ENCODE results near the gene LACTBL1.
"Not testable (repeated sequence)": the region's sequence is repeated elsewhere in the genome, so short reads cannot be mapped to it uniquely, and the experiment has no call there.

Gene LACTBL1

GRCh38 chr1:22967833-22968232, 4.8 kb downstream of the LACTBL1 start:
- H3K9me3 Mint-ChIP-seq = peaks cover 6% of the 10 kb centered on the region
- peaks cover 46% of the 10 kb centered on the region for H3K27me3 Mint-ChIP-seq
- DNase-seq (no peak), ATAC-seq (no peak)
- no peak overlapping the region for H3K27ac Mint-ChIP-seq
- H3K4me1 Mint-ChIP-seq = no peaks in the 10 kb centered on the region
- H3K4me3 Mint-ChIP-seq = no peak overlapping the region
- H3K36me3 Mint-ChIP-seq (ENCODE audit: low read depth) = no peaks in the 10 kb centered on the region

GRCh38 chr1:22966309-22966708, 6.4 kb downstream of the LACTBL1 start:
- ATAC-seq = no peak
- Mint-ChIP-seq H3K4me3 (no peak overlapping the region), H3K27me3 (peaks cover 35% of the 10 kb centered on the region), H3K4me1 (no peaks in the 10 kb centered on the region), H3K9me3 (peaks cover 6% of the 10 kb centered on the region), H3K36me3 (ENCODE audit: low read depth) (no peaks in the 10 kb centered on the region), H3K27ac (no peak overlapping the region)
- no peak for DNase-seq

- Mint-ChIP-seq H3K36me3 (ENCODE audit: low read depth) (no peaks in the 10 kb centered on the region), H3K9me3 (peaks cover 6% of the 10 kb centered on the region), H3K4me1 (no peaks in the 10 kb centered on the region), H3K4me3 (no peak overlapping the region), H3K27ac (no peak overlapping the region), H3K27me3 (peaks cover 10% of the 10 kb centered on the region)
- DNase-seq (no peak), ATAC-seq (no peak)
These were observed 9.5 kb downstream of the LACTBL1 start for GRCh38 chr1:22963044-22963677.

GRCh38 chr1:22962558-22962957, 10.1 kb downstream of the LACTBL1 start:
- Mint-ChIP-seq H3K27me3 (peaks cover 6% of the 10 kb centered on the region), H3K4me1 (no peaks in the 10 kb centered on the region), H3K9me3 (peaks cover 6% of the 10 kb centered on the region), H3K4me3 (no peak overlapping the region), H3K27ac (no peak overlapping the region), H3K36me3 (ENCODE audit: low read depth) (no peaks in the 10 kb centered on the region)
- DNase-seq (no peak), ATAC-seq (no peak)

GRCh38 chr1:22959545-22960360, 12.9 kb downstream of the LACTBL1 start:
- ATAC-seq (no peak), DNase-seq (no peak)
- H3K4me3 Mint-ChIP-seq = no peak overlapping the region
- no peak overlapping the region for H3K27ac Mint-ChIP-seq
- peaks cover 12% of the 10 kb centered on the region for H3K27me3 Mint-ChIP-seq
- no peaks in the 10 kb centered on the region for H3K4me1 Mint-ChIP-seq
- no peaks in the 10 kb centered on the region for H3K36me3 Mint-ChIP-seq (ENCODE audit: low read depth)
- no peaks in the 10 kb centered on the region for H3K9me3 Mint-ChIP-seq

GRCh38 chr1:22958556-22958955, 14.1 kb downstream of the LACTBL1 start:
- no peaks in the 10 kb centered on the region for H3K36me3 Mint-ChIP-seq (ENCODE audit: low read depth)
- DNase-seq = no peak
- no peak overlapping the region for H3K4me3 Mint-ChIP-seq
- no peaks in the 10 kb centered on the region for H3K9me3 Mint-ChIP-seq
- no peak overlapping the region for H3K27ac Mint-ChIP-seq
- ATAC-seq = no peak
- H3K4me1 Mint-ChIP-seq = no peaks in the 10 kb centered on the region
- H3K27me3 Mint-ChIP-seq = peaks cover 23% of the 10 kb centered on the region

GRCh38 chr1:22957066-22957465, 15.6 kb downstream of the LACTBL1 start:
- no peaks in the 10 kb centered on the region for H3K9me3 Mint-ChIP-seq
- H3K27ac Mint-ChIP-seq = no peak overlapping the region
- no peaks in the 10 kb centered on the region for H3K36me3 Mint-ChIP-seq (ENCODE audit: low read depth)
- ATAC-seq = no peak
- no peak for DNase-seq
- H3K4me1 Mint-ChIP-seq = no peaks in the 10 kb centered on the region
- H3K27me3 Mint-ChIP-seq = peaks cover 24% of the 10 kb centered on the region
- H3K4me3 Mint-ChIP-seq = no peak overlapping the region

GRCh38 chr1:22955146-22955545, 17.5 kb downstream of the LACTBL1 start:
- Mint-ChIP-seq H3K9me3 (no peaks in the 10 kb centered on the region), H3K4me1 (no peaks in the 10 kb centered on the region), H3K36me3 (ENCODE audit: low read depth) (no peaks in the 10 kb centered on the region), H3K4me3 (no peak overlapping the region), H3K27ac (no peak overlapping the region), H3K27me3 (peaks cover 39% of the 10 kb centered on the region)
- ATAC-seq = no peak
- no peak for DNase-seq

GRCh38 chr1:22953740-22954141, 18.9 kb downstream of the LACTBL1 start:
- H3K4me1 Mint-ChIP-seq = no peaks in the 10 kb centered on the region

GRCh38 chr1:22953057-22953739, 19.5 kb downstream of the LACTBL1 start:
- no peak for DNase-seq
- H3K27ac Mint-ChIP-seq = no peak overlapping the region
- H3K4me1 Mint-ChIP-seq = no peaks in the 10 kb centered on the region
- no peak for ATAC-seq
- H3K4me3 Mint-ChIP-seq = no peak overlapping the region
- no peaks in the 10 kb centered on the region for H3K9me3 Mint-ChIP-seq
- H3K27me3 Mint-ChIP-seq = peaks cover 48% of the 10 kb centered on the region
- no peaks in the 10 kb centered on the region for H3K36me3 Mint-ChIP-seq (ENCODE audit: low read depth)

More at GRCh38 chr1:22953740-22954141, 18.9 kb downstream of the LACTBL1 start:
- H3K9me3 Mint-ChIP-seq = no peaks in the 10 kb centered on the region
- no peak overlapping the region for H3K4me3 Mint-ChIP-seq
- no peak for DNase-seq
- H3K36me3 Mint-ChIP-seq (ENCODE audit: low read depth) = no peaks in the 10 kb centered on the region
- H3K27me3 Mint-ChIP-seq = peaks cover 45% of the 10 kb centered on the region
- H3K27ac Mint-ChIP-seq = no peak overlapping the region
- ATAC-seq = no peak

- ATAC-seq (no peak), DNase-seq (no peak)
- Mint-ChIP-seq H3K4me1 (no peaks in the 10 kb centered on the region), H3K27ac (no peak overlapping the region), H3K9me3 (no peaks in the 10 kb centered on the region), H3K27me3 (peaks cover 52% of the 10 kb centered on the region), H3K36me3 (ENCODE audit: low read depth) (no peaks in the 10 kb centered on the region), H3K4me3 (no peak overlapping the region)
These were observed 20.0 kb downstream of the LACTBL1 start for GRCh38 chr1:22952694-22953056.

- H3K36me3 Mint-ChIP-seq (ENCODE audit: low read depth) = no peaks in the 10 kb centered on the region
- H3K9me3 Mint-ChIP-seq = no peaks in the 10 kb centered on the region
- H3K4me1 Mint-ChIP-seq = no peaks in the 10 kb centered on the region
- H3K4me3 Mint-ChIP-seq = no peak overlapping the region
- ATAC-seq (no peak), DNase-seq (no peak)
- no peak overlapping the region for H3K27ac Mint-ChIP-seq
- peaks cover 53% of the 10 kb centered on the region for H3K27me3 Mint-ChIP-seq
These were observed 20.9 kb downstream of the LACTBL1 start for GRCh38 chr1:22951796-22952195.

GRCh38 chr1:22949822-22950331, 22.8 kb downstream of the LACTBL1 start:
- Mint-ChIP-seq H3K27ac (no peak overlapping the region), H3K4me3 (no peak overlapping the region), H3K9me3 (no peaks in the 10 kb centered on the region), H3K4me1 (no peaks in the 10 kb centered on the region), H3K27me3 (peaks cover 52% of the 10 kb centered on the region), H3K36me3 (ENCODE audit: low read depth) (no peaks in the 10 kb centered on the region)
- DNase-seq = no peak
- no peak for ATAC-seq

- Mint-ChIP-seq H3K27me3 (peaks cover 42% of the 10 kb centered on the region), H3K9me3 (peaks cover 12% of the 10 kb centered on the region)
- H3K27ac Mint-ChIP-seq; H3K36me3 Mint-ChIP-seq (ENCODE audit: low read depth); DNase-seq; H3K4me1 Mint-ChIP-seq; H3K4me3 Mint-ChIP-seq; ATAC-seq: not testable (repeated sequence)
These were observed 27.5 kb downstream of the LACTBL1 start for GRCh38 chr1:22945171-22945570.

All from activated naive CD8-positive, alpha-beta T cell treated with anti-CD3 and anti-CD28 coated beads, Interleukin-2, amount 50 U/mL, for 24 hours (primary cell).